SJSA1 (cell line): ENCODE results near the gene POLR2J3. TPM values are rescaled to one million over a fixed set of nuclear protein-coding genes. Genes with fewer than 3 reads are reported as not detected.
A peak's percentile ranks its signal among the peaks of the same experiment; 100 is the strongest.
"Not testable (repeated sequence)": the region's sequence is repeated elsewhere in the genome, so short reads cannot be mapped to it uniquely, and the experiment has no call there.

Experiments used
- DNase-seq, 2 experiments: peaks; one replicate each; pipeline ENCODE4 v3.0.0-alpha.2; 2015 to 2020; ENCODE audit warnings: low spot score in 2 of 2, low read depth in 1 of 2
- H3K27ac ChIP-seq: fragments of 250-450 bp; sonication (Bioruptor Pico); 2 replicates; pipeline ENCODE4 v1.5.1; 2020; ENCODE audit warnings: mild to moderate bottlenecking, moderate library complexity
- H3K27me3 ChIP-seq: fragments of 250-450 bp; sonication (Bioruptor Pico); replicated peaks from 2 replicates; pipeline ENCODE4 v1.5.1; 2020; ENCODE audit warnings: mild to moderate bottlenecking, moderate library complexity
- H3K36me3 ChIP-seq: fragments of 250-450 bp; sonication (Bioruptor Pico); 2 replicates; pipeline ENCODE4 v1.5.1; 2020; ENCODE audit warnings: mild to moderate bottlenecking
- H3K4me1 ChIP-seq: fragments of 250-450 bp; sonication (Bioruptor Pico); replicated peaks from 2 replicates; pipeline ENCODE4 v1.6.1; 2021; ENCODE audit warnings: mild to moderate bottlenecking
- H3K4me3 ChIP-seq: fragments of 250-450 bp; sonication (Bioruptor Pico); 2 replicates; pipeline ENCODE4 v1.5.1; 2020; ENCODE audit warnings: mild to moderate bottlenecking
- H3K9me3 ChIP-seq: fragments of 250-450 bp; sonication (Bioruptor Pico); replicated peaks from 2 replicates; pipeline ENCODE4 v1.5.1; 2020; ENCODE audit warnings: mild to moderate bottlenecking
- total RNA-seq: library from RNA; depleted of rRNA; stranded (reverse); fragments of >200 nt; shearing (Covaris generic); gene quantifications from 2 replicates; pipeline ENCODE4 v1.2.3, GENCODE V29; 2014

Gene POLR2J3
- total RNA-seq, 1 experiment from 2014 or later = 15.7 TPM

GRCh38 chr7:102550808-102551422 lies 21.5 kb downstream of the POLR2J3 start, which contains the start of gene SPDYE2:
Gene SPDYE2, plus strand, starts transcription at chr7:102551226. Its CDS starts 2,030 bp downstream, at chr7:102553256.
- H3K9me3 ChIP-seq, H3K27me3 ChIP-seq, H3K4me1 ChIP-seq, H3K36me3 ChIP-seq, DNase-seq, H3K4me3 ChIP-seq, H3K27ac ChIP-seq: not testable (repeated sequence)

DNA sequence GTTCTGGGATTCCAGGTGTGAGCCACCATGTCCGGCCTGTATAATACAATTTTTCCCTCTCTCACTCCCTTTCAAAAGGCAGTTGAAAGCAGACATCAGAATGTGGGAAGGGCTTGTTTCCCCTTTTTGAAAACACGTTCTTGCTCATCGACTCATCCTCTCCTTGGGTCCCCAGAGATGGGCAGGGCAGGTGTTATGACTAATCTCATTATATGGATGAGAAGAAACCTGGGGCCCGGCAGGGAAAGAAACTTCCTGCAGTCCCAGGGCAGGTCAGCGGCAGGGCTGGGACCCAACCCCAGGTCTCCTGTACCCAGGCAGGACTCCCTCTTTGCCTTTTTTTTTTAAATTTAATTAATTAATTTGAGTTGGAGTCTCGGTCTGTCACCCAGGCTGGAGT lies 26.0 kb downstream of the POLR2J3 start:
- not testable (repeated sequence) for H3K4me1 ChIP-seq, H3K36me3 ChIP-seq, H3K9me3 ChIP-seq, H3K27ac ChIP-seq, H3K27me3 ChIP-seq, H3K4me3 ChIP-seq
- DNase-seq = peak in 1 of 2 experiments; percentile 32

GRCh38 chr7:102545288-102545687 lies 27.1 kb downstream of the POLR2J3 start:
- H3K27me3 ChIP-seq, H3K4me1 ChIP-seq, H3K4me3 ChIP-seq, H3K9me3 ChIP-seq, DNase-seq, H3K27ac ChIP-seq, H3K36me3 ChIP-seq: not testable (repeated sequence)

DNA sequence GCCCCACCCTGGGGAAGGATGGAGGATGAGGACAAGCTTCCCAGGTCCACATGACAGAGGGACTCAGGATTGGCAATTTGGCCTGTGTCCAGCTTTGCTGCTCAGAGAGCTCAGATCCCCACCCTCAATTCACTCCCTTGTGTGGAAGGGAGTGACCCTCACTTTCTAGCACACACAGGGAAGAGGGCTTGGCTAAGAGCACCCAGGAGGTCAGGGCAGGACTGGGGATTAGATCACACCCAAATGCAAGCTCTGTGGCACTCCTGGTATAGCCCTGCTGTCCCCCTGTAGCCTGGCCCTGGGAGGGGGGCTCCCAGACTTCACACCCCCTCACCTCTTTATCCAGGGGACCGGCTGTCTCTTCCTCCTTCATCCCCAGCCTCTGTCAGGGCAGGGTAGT lies 28.0 kb downstream of the POLR2J3 start:
- not testable (repeated sequence) for H3K27ac ChIP-seq, H3K27me3 ChIP-seq, H3K36me3 ChIP-seq, H3K9me3 ChIP-seq, DNase-seq, H3K4me3 ChIP-seq, H3K4me1 ChIP-seq

- not testable (repeated sequence) for H3K4me3 ChIP-seq, H3K4me1 ChIP-seq, DNase-seq, H3K27ac ChIP-seq, H3K27me3 ChIP-seq, H3K9me3 ChIP-seq, H3K36me3 ChIP-seq
Measured at GRCh38 chr7:102543596-102543995, 28.8 kb downstream of the POLR2J3 start, which contains the start of gene UPK3BL2. Gene UPK3BL2, minus strand, starts transcription at chr7:102543696. Its CDS starts 60 bp downstream, at chr7:102543636.

GRCh38 chr7:102542771-102543170 lies 29.6 kb downstream of the POLR2J3 start:
- H3K9me3 ChIP-seq, H3K27me3 ChIP-seq, H3K27ac ChIP-seq, H3K4me3 ChIP-seq, H3K4me1 ChIP-seq, H3K36me3 ChIP-seq: not testable (repeated sequence)
- peak in 1 of 2 experiments; percentile 30 for DNase-seq

DNA sequence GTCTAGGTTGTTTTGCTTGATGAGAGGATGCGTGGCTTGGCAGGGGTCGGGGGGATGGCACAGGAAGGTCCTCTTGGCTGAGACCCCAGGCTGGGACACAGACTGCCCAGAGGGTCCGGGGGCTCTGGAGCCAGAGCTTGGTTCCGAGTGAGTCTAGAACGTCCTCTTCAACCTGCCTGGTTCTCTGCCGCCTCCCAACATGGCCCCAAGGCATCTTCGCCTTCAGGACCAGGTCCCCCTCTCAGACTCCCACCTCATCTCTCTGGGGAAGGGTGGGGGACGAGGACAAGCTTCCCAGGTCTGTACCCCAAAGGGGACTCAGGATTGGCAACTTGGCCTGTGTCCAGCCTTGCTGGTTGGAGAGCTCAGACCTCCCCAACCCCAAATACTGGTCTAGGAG lies 30.3 kb downstream of the POLR2J3 start:
- H3K27ac ChIP-seq, H3K36me3 ChIP-seq, H3K27me3 ChIP-seq, H3K4me1 ChIP-seq, H3K9me3 ChIP-seq, H3K4me3 ChIP-seq: not testable (repeated sequence)
- peak in 1 of 2 experiments; percentile 33 for DNase-seq

DNA sequence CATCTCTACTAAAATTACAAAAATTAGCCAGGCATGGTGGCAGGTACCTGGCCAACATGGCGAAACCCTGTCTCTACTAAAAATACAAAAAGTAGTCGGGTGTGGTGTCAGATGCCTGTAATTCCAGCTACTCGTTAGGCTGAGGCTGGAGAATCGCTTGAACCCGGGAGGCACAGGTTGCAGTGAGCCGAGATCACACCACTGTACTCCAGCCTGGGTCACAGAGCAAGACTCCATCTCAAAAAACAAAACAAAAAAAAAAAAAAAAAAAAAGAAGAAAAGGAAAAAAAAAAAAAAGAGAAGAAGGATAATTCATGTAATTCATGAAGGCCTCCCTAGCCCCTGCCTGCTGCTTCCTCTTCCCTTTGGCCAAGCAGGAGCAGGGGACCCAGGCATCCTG lies 31.8 kb downstream of the POLR2J3 start:
- not testable (repeated sequence) for H3K27me3 ChIP-seq, H3K36me3 ChIP-seq, H3K4me3 ChIP-seq, H3K9me3 ChIP-seq, H3K4me1 ChIP-seq, H3K27ac ChIP-seq
- peak in 1 of 2 experiments; percentile 16 for DNase-seq

GRCh38 chr7:102535062-102535615 lies 37.2 kb downstream of the POLR2J3 start:
- H3K27ac ChIP-seq, H3K36me3 ChIP-seq, H3K4me1 ChIP-seq, H3K4me3 ChIP-seq, H3K9me3 ChIP-seq, H3K27me3 ChIP-seq: not testable (repeated sequence)
- peak; percentile 0 to 14 for DNase-seq

DNA sequence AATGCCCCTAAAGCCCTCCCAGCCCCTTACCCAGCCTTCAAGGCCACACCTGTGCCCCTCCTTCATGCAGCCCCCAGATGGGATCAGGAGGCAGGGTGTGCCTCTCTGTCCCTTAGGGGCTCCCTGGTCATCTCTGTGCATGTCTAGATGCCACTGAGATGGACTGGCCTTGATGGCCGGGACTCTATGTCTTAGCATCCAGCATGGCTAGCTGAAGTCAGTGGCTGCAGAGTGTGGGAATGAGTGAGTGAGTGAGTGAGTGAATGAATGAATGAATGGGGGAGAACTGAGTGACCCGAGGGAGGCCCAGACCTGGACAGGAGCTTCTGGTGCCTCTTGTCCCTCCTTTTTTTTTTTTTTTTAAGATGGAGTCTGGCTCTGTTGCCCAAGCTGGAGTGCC lies 40.3 kb downstream of the POLR2J3 start:
- H3K4me1 ChIP-seq, H3K27me3 ChIP-seq, DNase-seq, H3K9me3 ChIP-seq, H3K4me3 ChIP-seq, H3K27ac ChIP-seq, H3K36me3 ChIP-seq: not testable (repeated sequence)

GRCh38 chr7:102531583-102531982 lies 40.8 kb downstream of the POLR2J3 start:
- not testable (repeated sequence) for H3K4me3 ChIP-seq, H3K36me3 ChIP-seq, H3K27ac ChIP-seq, H3K27me3 ChIP-seq, H3K9me3 ChIP-seq, H3K4me1 ChIP-seq
- DNase-seq = peak in 1 of 2 experiments; percentile 36

DNA sequence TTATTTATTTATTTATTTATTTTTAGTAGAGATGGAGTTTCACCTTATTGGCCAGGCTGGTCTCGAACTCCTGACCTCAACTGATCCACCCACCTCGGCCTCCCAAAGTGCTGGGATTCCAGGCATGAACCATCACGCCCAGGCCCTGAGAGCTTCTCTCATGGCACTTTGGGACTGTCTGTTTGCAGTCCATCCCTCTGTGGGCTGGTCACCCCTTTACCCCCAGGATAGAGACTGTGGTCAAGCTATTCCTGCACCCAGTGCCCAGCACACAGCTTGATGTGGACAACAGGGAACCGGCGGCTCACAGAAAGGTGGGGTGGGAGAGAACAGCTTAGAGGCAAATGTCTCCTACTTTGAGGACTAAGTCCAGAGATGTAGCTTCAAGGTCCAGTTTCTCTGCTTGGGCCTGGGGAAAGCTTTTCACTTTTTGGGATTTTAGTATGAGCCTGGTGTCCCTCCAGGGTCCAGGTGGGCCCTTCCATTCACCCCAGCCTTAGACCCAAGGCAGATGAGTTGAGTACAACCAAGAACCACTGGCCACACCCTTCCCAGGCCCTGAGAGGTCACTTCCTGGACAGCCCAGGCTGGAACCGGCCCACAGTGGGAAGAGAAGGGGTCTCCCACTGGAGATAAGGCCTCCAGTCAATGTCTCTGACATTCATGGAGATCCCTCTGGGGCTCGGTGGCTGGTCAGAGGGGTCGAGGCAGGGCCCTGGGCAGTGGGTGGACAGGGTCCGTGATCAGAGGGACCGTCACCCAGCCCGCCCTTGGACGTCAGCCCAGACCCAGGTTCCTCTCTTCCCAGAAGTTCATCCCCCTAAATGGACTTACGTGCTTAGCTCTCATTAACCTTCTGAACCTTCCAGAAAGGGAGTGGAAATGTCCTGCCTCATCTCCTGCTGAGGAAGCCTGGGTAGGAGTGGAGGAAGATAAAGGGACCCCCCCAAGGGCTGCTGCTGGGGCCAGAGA lies 44.3 kb downstream of the POLR2J3 start:
- not testable (repeated sequence) for H3K4me3 ChIP-seq, H3K9me3 ChIP-seq, H3K36me3 ChIP-seq, H3K27me3 ChIP-seq, H3K27ac ChIP-seq, H3K4me1 ChIP-seq
- DNase-seq = peak in 1 of 2 experiments; percentile 38

DNA sequence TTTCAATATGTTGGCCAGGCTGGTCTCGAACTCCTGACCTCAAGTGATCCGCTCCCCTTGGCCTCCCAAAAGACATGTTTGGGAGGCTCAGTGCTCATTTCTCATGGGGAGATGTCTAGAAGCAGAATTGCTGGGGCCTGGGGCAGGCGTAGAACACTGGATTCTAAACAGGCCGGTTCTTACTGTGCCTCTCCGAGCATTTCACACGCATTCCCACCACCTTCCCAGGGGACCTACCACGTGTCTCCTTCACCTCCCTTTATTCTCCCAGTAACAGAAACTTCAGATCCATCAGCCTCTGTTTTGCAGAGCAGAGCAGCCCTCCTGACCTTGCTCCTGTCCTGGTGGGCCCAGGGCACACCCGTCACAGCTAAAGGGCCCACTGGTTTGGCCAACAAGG lies 45.2 kb downstream of the POLR2J3 start:
- not testable (repeated sequence) for H3K4me1 ChIP-seq, H3K9me3 ChIP-seq, H3K27ac ChIP-seq, H3K4me3 ChIP-seq, DNase-seq, H3K27me3 ChIP-seq, H3K36me3 ChIP-seq

DNA sequence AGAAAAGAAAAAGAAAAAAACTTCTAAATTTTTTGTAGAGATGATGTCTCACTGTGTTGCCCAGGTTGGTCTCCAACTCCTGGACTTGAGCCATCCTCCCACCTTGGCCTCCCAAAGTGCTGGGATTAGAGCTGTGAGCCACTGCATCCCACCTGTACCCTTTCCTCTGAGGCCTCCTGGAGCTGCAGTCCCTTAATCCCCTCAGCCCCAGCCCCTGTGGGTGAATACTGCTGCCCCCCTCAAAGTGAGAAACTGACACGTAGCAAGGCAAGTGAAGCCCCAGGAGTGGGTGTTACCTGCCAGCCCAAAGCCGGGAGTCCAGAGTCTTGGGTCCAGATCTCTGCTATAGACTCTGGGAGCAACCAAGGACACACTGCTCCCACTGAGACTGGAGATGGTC lies 47.6 kb downstream of the POLR2J3 start:
- not testable (repeated sequence) for H3K27ac ChIP-seq, H3K9me3 ChIP-seq, H3K4me3 ChIP-seq, H3K4me1 ChIP-seq, H3K27me3 ChIP-seq, H3K36me3 ChIP-seq
- DNase-seq = peak in 1 of 2 experiments; percentile 52
